GM21360 (cell line): ENCODE data around the gene KCNMA1.
"Not testable (repeated sequence)": the region's sequence is repeated elsewhere in the genome, so short reads cannot be mapped to it uniquely, and the experiment has no call there.

ENCODE experiments used
- ATAC-seq: cut with Tn5 transposase; IDR thresholded peaks from one replicate; pipeline ENCODE4 v1.9.1; 2021; ENCODE audit warnings: mild to moderate bottlenecking, moderate library complexity; ENCODE audit not compliant: unreplicated experiment

KCNMA1 gene

DNA sequence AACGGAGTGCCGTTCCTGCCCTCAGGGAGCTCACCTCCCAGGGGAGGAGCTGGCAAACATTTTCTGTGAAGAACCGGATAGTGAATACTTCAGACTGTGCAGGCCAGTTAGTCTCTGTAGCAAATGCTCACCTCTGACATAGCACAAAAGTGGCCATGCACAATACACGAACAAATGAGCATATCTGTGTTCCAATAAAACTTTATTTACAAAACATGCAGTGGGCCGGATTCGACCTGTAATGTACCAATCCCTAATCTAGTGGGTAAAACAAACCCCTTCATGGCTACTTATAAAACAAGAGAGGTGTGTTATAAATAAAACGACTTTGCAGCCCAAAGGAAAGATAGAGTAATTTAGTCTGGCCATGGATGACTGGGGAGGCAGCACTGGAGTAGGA, 48.7 kb downstream of the KCNMA1 start:
- ATAC-seq = no peak

- ATAC-seq = no peak
Measured at GRCh38 chr10:77587416-77587790, 50.2 kb downstream of the KCNMA1 start.

GRCh38 chr10:77586719-77587415, 50.7 kb downstream of the KCNMA1 start:
- no peak for ATAC-seq

- ATAC-seq = no peak
Measured at GRCh38 chr10:77584938-77585337, 52.7 kb downstream of the KCNMA1 start.

- ATAC-seq = no peak
Measured at GRCh38 chr10:77583527-77583926, 54.1 kb downstream of the KCNMA1 start.

DNA sequence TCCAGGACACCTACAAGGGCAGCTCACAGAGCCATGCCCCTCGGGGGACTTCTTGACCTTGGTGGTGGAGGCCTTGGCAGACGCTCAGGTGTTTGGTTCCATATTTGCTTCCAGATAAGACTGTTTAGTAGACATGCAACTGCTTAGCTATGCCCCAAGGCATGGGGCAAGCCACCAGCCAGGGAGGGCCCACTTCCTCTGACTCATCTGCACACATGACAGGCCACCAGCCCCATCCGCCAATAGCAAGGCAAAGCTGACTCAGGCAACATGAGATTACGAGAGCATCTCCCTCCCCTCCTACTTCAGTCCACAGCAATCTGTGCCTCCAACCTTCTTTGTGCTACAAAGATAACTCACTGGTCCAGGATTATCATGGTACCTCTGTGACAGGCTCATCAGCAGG, 54.9 kb downstream of the KCNMA1 start:
- no peak for ATAC-seq

DNA sequence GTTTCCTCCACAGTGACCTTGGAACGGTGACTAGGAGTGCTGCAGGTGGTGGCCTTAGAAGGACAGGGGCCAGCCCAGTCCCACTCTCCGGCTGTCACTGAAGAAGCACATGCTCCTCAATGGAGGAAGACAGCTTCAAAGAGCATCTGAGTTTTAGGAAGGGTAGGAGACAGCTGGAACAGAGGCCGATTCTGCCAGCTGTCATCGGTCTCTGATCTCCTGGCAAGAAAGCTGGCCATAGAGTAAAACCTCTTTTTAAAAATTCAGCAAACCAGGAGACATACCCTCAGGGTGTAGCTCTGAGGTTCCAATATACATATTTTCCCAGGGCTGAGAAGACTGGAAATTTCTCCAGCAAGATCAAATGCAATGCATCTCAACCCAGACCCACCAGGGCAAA, 55.9 kb downstream of the KCNMA1 start:
- no peak for ATAC-seq

GRCh38 chr10:77580482-77580881, 57.1 kb downstream of the KCNMA1 start:
- no peak for ATAC-seq

- ATAC-seq = no peak
Measured at GRCh38 chr10:77578583-77579227, 58.9 kb downstream of the KCNMA1 start.

- no peak for ATAC-seq
Measured at GRCh38 chr10:77577666-77578229, 59.9 kb downstream of the KCNMA1 start.

DNA sequence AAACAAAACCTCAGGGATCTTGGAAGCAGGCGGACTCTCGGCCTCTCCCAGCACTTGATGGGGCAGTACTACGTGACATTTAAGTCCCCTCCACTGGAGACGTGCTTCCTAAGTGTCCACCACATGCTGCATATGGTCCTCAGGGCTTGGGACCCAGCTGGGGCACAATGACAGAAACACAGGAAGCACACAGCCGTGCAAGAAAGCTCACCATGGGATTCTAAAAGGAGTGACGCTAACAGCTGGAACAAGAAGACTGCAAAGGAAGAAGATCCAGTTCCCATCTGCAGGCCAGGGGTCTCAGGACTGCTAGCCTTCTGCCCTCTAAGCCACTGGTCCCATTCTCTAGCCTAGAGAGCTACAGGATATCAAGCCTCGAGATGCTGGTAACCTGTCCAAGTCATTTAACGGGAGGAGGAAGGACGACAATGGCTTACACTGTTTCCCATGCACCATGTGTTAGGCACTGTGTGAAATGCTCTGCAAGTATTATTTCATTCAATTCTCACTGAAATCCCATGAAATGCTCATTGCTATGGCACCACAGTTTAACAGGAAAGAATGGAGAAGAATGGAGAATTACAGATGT, 61.1 kb downstream of the KCNMA1 start:
- ATAC-seq = no peak

DNA sequence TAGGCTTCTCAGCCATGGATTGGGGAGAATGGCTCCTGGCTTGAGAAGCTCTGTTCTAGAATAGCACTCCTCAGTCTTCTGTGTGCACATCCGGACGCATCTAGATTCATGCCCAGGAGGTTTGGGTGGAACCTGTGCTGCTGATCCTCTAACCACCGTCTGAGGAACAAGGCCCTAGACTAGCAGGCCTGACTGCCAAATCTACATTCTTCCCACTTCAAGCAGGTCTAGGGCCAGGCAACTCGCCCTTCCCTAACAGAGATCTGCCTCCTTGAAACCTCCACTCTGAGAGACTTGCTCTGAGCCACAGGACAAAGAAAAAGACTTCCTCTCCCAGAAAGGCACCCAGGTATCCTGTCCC, 61.6 kb downstream of the KCNMA1 start:
- no peak for ATAC-seq

DNA sequence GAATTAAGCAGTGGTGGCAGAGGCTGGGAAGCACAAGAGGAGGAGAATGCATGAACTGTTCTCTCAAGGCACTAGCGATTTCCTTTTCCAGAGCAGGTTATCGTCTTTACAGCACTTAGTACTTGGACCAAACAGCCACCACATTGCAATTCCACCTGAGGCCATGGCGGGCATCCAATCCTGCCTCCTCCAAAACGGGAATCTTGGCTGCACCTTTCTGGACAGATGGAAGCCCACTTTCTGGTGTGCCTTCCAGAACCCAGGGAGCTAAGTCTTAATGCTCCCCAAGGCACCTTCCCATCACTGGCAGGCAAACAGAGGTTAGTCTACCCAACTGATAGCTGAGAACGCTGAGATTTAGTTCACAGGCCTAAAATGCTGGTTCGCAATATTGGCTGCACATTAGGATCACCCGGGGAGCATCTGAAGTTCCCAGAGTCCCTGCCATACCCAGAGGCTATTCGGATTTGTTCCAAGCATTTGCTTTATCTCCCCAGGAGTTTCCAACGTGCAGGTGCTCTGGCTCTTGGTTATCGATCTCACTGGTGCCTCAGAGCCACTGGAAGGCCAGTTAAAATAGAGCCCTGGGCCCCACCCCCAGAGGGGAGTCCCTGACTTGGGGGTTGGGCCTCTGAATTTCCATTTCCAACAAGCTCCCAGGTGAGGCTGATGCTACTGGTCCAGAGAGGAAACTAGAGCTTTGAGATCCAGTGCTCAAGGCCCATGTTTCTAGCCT, 62.2 kb downstream of the KCNMA1 start:
- no peak for ATAC-seq

DNA sequence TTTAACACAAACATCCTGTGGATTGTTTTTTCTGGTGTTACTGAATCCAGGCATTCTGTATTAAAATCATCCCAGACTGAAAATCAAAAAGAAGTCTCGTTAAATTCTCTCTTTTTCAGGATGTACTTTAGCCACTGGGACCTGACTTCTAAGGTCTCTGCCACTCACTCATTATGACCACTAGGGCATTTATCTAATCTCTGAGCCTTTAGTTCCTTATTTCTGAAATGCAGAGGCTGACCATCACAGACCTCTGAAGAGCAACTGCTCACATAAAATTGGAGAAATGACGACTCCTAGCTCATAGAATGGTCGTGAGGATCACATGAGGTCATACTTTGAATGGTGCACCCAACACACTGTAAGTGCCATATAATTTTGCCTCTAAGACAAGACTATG, 63.2 kb downstream of the KCNMA1 start:
- no peak for ATAC-seq

DNA sequence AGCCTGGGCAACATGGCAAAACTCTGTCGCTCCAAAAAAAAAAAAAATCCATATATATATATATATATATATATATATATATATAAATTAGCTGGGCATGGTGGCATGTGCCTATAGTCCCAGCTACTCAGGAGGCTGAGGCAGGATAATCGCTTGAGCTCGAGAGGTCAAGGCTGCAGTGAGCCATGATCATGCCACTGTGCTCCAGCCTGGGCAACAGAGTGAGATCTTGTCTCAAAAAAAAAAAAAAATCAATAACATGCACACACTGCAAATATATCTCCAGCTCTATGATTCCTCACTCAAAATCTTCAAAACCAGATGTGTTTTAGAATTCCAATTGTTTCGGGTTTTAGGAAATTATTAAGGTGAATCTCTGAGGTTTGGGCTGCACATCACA, 65.1 kb downstream of the KCNMA1 start:
- ATAC-seq = not testable (repeated sequence)

DNA sequence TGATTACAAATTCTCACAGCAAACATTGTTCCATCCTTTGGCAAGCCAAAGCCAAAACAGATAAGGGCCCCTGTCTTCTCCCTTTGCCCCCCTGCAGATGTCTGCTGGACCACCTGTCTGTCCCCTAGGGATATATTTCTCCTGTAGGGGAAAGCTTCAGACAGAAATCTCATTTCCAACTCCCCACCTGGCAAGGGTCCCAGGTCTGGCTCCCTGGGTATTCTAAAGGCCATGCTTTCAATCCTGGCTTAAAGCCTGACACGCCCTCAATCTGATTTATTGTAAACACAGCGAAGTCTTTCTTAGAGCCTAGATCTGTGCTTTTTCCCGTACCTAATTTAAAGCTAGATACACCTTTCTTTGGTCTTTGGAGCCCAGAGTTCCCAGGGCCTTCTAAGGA, 66.1 kb downstream of the KCNMA1 start:
- no peak for ATAC-seq

DNA sequence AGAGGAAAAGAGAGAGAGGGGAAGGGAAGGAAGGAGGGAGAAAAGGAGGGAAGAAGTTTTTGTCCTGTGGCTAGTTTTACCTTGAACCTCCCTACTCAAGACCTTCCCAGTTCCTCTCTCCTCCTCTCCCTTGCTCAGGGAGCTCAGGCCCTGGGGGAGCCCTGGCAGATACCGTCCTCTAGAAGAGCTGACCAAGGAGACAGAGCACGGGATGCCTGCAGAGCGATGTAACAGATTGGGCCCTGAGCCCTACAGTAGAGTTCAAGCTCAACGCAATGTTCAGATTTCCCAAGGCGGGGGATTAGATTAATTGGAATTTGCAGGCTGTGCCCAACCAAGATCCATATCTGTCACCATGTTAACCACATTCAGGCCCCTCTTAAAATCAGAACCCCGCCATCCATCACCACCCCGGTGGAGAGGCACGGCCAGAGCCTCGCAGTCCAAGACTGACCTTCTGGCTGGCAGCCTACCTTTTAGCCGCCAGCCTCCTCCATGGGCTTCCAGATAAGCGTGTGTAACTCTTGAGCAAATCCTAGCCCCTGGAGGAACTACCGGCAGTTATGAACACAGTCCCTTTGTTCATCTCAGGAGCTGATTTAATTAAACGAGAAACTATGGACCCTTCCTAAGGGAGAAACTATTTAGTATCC, 70.6 kb downstream of the KCNMA1 start:
- ATAC-seq = no peak

DNA sequence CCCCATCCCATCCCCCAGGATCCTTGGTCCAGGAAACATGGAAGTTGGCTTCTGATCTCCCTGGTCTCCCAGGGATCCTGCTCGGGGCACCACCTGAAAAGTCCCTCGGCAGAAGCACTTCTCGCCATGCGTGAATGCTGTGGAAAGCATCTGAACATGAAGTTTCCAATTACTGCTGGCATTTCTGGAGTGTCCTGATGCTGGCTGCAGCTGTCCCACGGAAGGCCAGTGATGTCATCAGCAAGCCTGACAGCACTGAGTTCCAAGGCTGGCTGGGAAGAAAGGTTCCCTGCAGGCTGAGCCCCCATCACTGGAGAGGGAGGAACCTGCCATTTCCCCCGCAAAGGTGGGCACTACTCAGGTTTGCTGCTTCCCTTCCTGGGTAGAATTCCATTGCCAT, 71.4 kb downstream of the KCNMA1 start:
- no peak for ATAC-seq

DNA sequence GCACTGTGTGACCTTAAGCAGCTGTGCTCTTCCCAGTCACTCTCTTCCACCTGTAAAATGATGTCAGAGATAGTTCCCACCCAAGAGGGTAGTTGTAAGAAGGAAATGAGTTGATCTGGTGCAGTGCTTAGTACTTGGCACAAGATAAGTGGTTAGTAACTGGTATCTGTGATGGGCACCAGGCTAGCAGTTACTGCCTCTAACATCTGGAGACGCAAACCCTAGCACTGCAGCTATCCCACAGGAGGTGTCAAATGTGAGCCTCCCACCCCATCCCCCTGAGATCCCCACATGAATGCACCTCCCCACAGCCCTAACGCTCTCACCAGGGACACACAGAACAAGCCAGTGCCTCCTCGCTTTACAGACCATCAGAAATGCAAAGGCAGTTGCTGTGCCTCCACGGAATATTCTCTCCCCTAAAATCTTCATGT, 72.0 kb downstream of the KCNMA1 start:
- no peak for ATAC-seq

DNA sequence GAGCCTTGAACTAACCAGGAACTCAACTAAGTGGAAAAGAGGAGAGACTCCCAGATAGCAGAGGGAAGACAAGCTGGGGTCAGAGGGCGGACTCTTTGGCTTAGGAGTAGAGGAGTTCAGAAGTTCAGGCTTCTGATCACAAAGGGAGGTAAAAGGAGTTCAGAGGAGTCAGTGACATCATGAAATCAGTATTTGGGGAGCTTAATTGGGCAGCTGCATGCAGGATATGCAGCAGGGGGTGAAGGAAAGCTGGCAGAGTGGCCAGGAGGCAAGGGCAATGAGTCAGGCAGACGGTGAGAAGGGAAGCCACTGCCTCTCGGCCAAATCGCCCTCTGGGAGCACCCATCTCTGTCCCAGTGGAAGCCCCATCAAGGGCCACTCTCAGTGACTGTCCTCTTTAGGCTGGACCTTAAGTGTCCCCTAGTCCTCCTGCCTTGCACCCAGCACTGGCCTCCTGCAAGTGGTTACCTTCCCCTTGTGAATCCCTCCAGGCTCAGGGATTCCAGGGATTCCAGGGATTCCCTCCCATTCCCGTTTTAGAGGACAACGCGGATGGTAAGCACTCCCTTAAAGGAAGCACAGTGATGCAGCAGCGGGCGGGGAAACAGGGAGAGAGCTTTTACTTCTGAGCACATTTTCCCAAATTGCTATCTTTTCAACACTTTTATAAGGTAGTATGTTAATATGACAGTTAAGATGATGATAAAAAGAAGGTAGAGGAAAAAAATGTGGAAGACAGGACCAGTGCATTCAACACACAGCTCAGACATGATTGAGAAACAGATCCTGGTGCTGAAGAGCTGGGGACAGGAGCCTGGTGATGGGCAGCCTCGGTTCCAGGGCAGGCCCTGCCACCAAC, 72.6 kb downstream of the KCNMA1 start:
- ATAC-seq = no peak
